ENCODE data around the gene DIS3L.
"Not testable (repeated sequence)": the region's sequence is repeated elsewhere in the genome, so short reads cannot be mapped to it uniquely, and the experiment has no call there.

Gene DIS3L

DNA sequence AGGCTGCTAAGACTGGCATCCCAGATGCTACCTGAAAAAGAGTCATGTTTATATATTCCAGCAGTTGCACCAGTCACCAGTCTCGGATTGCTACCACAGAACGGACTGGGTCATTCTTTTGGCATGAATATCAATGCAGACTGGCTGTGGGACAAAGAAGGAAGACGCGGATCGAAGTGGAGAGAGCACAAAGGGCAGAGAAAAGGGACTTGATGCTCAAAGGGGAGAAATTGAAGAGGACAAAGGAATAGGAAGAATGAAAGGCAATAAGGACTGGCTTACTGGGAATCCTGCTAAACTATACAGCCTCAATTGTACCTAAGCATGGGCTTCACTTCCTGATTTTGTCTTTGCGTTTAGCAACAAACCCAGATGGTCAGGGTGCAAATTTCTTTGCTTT lies 15.3 kb upstream of the DIS3L start:
- no peak for DNase-seq

GRCh38 chr15:66278671-66279070 lies 14.7 kb upstream of the DIS3L start:
- DNase-seq: no peak

- no peak for DNase-seq
Measured at GRCh38 chr15:66284271-66284670, 9.1 kb upstream of the DIS3L start.

DNA sequence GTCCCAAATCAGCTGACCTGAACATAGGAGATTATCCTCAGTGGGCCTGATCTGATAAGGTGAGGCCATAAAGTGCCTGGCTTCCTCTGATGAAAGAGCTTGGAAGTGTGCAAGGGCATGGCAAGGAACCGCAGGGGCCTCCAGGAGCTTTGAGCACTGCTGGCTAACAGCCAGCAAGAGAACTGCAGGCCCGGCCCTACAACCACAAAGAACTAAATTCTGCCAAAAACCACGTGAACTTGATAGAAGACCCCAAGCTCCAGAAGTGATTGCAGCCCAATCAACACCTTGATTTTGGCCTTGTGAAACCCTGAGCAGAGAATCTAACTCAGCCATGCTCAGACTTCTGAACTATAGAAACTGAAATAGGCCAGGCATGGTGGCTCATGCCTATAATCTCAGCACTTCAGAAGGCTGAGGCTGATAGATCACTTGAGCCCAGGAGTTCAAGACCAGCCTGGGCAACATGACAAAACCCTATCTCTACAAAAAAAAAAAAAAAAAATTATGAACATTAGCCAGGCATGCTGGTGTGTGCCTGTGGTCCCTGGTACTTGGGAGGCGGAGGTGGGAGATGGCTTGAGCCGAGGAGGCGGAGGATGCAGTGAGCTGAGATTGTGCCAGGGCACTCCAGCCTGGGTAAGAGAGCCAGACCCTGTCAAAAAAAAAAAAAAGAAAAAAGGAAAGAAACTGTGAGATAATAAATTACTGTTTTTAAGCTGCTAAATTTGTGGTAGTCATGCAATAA lies 7.7 kb upstream of the DIS3L start:
- no peak for DNase-seq

DNA sequence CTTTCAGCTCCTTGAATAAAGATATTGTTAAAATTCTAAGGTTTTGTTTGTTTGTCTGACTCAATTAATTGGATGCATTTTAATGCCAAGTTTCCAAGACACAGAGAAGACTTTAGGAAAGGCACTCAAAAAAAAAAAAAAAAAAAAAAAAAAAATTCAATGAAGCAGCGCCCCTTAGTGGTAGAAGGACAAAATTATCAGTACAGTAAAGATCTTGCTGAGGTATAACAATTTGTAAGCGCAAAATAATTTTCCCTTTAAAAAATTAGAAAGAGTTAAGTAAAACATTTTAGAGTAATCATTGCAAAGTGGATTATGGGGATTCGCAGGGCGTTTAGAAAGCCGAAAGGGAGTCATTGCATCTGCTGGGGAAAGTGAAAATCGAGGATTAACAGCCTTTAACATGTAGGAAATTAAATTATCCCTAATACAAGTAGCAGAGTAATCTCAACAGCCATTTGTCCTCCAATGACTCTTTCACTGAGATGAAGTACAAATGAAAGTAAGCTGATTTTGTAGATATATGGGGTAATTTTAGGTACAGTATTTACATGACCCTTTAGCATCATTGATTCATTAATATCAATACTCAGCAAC lies 5.8 kb upstream of the DIS3L start:
- no peak for DNase-seq

GRCh38 chr15:66288093-66288492 lies 5.3 kb upstream of the DIS3L start:
- DNase-seq: no peak

- no peak for DNase-seq
Measured at GRCh38 chr15:66288551-66289185, 4.7 kb upstream of the DIS3L start.

GRCh38 chr15:66290007-66290406 lies 3.4 kb upstream of the DIS3L start:
- DNase-seq: no peak

GRCh38 chr15:66290518-66290917 lies 2.9 kb upstream of the DIS3L start:
- no peak for DNase-seq

- no peak for DNase-seq
Measured at GRCh38 chr15:66291816-66292570, 1.4 kb upstream of the DIS3L start.

DNA sequence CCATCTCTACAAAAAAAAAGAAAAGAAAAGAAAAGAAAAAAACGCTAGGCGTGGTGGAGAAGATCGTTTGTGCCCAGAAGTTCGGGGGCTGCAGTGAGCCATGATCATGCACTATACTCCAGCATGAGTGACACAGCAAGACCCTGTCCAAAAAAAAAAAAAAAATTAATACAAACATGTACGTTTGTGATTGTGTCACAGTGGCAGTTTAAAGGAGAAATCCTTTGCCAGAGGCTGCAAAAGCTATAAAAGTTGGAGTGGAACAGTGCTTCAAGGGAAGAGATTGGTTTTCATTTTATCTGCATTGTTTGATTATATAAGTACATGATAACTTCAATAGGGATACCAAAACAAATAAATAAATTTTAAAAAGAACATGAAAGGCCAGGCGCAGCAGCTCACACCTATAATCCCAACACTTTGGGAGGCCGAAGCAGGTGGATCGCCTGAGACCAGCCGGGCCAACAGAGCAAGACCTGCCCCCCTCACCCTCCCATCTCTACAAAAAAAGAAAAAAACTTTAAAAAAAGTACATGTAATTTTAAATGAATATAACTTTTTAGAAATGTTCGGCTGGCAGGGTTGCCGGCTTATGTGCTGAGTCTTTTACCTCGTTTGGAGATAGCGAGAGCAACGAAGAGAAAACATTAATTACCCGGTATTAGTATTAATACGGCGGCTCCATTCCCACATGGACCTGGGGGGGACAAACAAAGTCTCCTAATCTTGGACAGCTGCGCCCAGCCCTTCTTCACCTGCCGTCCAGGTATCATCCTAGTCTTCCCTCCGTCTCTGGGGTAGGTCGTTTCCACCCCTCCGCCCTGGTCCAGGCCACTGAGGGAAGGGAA lies 573 bp upstream of the DIS3L start:
- no peak for DNase-seq

DNA sequence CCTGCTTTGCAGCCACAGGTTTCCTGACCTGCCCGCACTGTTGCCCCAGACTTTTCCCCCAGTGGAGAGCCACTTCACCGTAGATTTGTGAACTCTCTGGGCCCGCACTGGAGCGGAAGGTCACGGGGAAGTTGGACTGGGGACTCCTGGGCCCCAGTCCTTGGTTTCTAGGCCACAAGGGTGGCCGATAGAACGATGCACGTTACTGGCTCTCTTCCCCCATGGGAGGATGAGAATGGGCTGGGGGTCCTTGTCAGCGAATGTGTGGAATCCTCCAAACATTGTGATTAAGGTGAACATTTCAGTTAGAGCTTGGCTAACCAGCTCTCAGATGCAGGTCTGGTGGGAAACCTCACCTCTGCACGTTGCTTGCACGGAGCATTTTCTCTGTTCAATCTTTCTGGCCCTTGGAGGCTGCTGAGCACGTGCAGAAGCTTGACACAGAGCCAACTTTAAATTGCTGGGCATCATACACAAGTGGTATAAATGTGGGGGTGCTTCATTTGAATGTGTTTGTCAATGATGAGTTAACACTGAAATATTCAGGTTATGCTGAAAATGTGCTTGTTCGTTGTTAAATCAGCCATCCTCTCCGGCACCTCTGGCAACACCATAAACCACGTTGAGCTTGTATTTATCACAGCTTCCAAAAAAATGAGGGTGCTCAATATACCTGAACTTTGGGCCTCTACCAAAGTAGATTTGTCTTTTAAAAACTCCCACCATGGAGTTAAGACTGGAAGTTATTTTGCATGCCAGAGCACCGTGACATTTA lies 976 bp downstream of the DIS3L start:
- no peak for DNase-seq

- no peak for DNase-seq
Measured at GRCh38 chr15:66294932-66295235, 1.5 kb downstream of the DIS3L start.

DNA sequence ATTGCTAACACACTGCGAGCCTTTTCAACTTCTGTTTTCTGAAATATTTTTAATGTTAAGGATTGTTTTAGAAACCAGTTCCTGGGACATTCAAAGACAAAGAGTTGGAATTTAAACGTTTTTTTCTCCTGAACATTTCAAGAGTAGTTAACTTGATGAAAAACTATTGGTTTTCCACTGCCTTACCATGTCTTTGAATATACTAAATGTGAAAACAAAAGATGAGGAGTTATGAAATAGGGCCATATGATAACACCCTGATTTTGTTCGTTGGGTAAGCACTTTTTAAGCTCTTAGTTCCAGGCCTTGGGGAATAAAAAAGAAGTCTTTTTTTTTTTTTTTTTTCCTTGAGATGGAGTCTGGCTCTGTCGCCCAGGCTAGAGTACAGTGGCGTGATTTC lies 2.8 kb downstream of the DIS3L start:
- no peak for DNase-seq

DNA sequence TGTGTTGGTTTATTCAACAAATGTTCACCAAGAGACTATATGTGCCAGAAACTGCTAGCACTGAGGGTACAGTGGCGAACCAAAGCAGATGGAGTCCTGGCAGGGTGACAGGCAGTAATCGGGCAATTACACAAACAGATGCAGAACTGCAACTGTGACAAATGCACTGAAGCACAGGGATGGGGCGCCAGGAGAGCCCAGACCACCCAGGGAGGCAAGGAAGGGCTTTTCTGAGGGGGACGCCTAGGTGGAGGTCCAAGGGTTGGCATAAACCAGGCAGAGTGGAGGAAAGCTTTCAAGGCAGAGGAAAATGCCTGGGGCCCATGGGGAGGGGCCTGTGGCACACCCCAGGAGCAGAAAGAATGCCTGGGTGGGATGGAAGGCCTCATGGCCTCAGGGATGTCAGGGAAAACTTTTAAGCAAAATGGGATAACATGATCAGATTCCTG lies 5.5 kb downstream of the DIS3L start:
- no peak for DNase-seq

GRCh38 chr15:66302489-66303278 lies 9.3 kb downstream of the DIS3L start:
- DNase-seq: no peak

DNA sequence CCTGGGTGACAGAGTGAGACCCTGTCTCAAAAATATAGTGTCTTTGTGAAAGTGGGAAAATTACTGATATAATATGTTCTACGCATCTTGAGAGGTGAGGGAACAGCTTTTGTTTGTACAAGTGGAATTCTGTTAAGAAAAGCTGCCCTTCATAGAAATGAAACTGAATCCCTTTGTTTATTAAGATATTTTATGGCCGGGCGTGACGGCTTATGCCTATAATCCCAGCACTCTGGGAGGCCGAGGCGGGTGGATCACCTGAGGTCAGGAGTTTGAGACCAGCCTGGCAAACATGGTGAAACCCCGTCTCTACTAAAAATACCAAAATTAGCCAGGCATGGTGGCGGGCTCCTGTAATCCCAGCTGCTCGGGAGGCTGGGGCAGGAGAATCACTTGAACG lies 11.1 kb downstream of the DIS3L start:
- DNase-seq: not testable (repeated sequence)

GRCh38 chr15:66306381-66306780 lies 13.0 kb downstream of the DIS3L start:
- no peak for DNase-seq

GRCh38 chr15:66308531-66308930 lies 15.2 kb downstream of the DIS3L start:
- DNase-seq: no peak

- DNase-seq: no peak
Measured at GRCh38 chr15:66309828-66310227, 16.5 kb downstream of the DIS3L start.

DNA sequence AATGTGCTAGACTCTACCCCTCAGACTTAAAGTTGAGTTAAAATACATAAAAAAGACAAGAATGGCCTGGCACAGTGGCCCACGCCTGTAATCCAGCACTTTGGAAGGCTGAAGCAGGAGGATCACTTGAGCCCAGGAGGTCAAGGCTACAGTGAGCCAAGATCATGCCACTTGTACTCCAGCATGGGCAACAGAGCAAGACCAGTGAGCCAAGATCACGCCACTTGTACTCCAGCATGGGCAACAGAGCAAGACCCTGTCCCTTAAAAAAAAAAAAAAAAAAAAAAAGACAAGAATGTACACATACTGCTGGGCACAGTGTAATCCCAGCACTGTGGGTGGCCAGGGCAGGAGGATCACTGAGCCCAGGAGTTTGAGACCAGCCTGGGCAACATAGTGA lies 17.4 kb downstream of the DIS3L start:
- no peak for DNase-seq
